ENCODE data around the gene BTBD17. TPM values are rescaled to one million over a fixed set of nuclear protein-coding genes. Genes with fewer than 3 reads are reported as not detected.

Gene BTBD17
- polyA plus RNA-seq, 3 donors = 0.11 to 0.21 (median 0.17) TPM

Other genes starting within 250 kb of the BTBD17 start
- 1,000 to 10,000 TPM; 1,167 to 1,218 (median 1,204) TPM for gene RPL38, start 158.2 kb downstream of the BTBD17 start, polyA plus RNA-seq (ENCODE audit: insufficient read length in 3 of 3)
- 10 to 100 TPM; 13.5 to 15.9 (median 15.1) TPM for gene TTYH2, start 148.3 kb downstream of the BTBD17 start, polyA plus RNA-seq (ENCODE audit: insufficient read length in 3 of 3)
- gene DNAI2, start 87.6 kb downstream of the BTBD17 start, polyA plus RNA-seq (ENCODE audit: insufficient read length in 3 of 3) = under 1 TPM in 2 of 3 donors, not detected in 1; 0.18 to 0.26 TPM
- under 1 TPM; 0.37 to 0.54 (median 0.44) TPM for gene KIF19, start 35.6 kb downstream of the BTBD17 start, polyA plus RNA-seq (ENCODE audit: insufficient read length in 3 of 3)
- under 1 TPM in 1 of 3 donors, not detected in 2; 0.18 TPM for gene GPR142, start 5.6 kb upstream of the BTBD17 start, polyA plus RNA-seq (ENCODE audit: insufficient read length in 3 of 3)
- 100 to 1,000 TPM in 2 of 3 donors, 10 to 100 TPM in 1; 92.3 to 121 (median 112) TPM for gene GPRC5C, start 70.2 kb upstream of the BTBD17 start, polyA plus RNA-seq (ENCODE audit: insufficient read length in 3 of 3)
- 1 to 10 TPM in 2 of 3 donors, under 1 TPM in 1; 0.87 to 1.3 (median 1.1) TPM for gene CD300A, start 104.8 kb upstream of the BTBD17 start, polyA plus RNA-seq (ENCODE audit: insufficient read length in 3 of 3)
- gene CD300LB, start 169.6 kb upstream of the BTBD17 start, polyA plus RNA-seq (ENCODE audit: insufficient read length in 3 of 3) = under 1 TPM; 0.11 to 0.25 (median 0.23) TPM
- gene CD300C, start 184.2 kb upstream of the BTBD17 start, polyA plus RNA-seq (ENCODE audit: insufficient read length in 3 of 3) = under 1 TPM; 0.35 to 0.71 (median 0.40) TPM
- under 1 TPM in 1 of 3 donors, not detected in 2; 0.57 TPM for gene CD300H, start 205.6 kb upstream of the BTBD17 start, polyA plus RNA-seq (ENCODE audit: insufficient read length in 3 of 3)
- gene CD300LD, start 230.4 kb upstream of the BTBD17 start, polyA plus RNA-seq (ENCODE audit: insufficient read length in 3 of 3) = not detected

Data from right renal cortex interstitium (tissue), 3 donors.